ENCODE results near the gene CD274. TPM values are rescaled to one million over a fixed set of nuclear protein-coding genes. Genes with fewer than 3 reads are reported as not detected.

The CD274 gene
- total RNA-seq, 1 experiment from 2014 or later: not detected

DNA sequence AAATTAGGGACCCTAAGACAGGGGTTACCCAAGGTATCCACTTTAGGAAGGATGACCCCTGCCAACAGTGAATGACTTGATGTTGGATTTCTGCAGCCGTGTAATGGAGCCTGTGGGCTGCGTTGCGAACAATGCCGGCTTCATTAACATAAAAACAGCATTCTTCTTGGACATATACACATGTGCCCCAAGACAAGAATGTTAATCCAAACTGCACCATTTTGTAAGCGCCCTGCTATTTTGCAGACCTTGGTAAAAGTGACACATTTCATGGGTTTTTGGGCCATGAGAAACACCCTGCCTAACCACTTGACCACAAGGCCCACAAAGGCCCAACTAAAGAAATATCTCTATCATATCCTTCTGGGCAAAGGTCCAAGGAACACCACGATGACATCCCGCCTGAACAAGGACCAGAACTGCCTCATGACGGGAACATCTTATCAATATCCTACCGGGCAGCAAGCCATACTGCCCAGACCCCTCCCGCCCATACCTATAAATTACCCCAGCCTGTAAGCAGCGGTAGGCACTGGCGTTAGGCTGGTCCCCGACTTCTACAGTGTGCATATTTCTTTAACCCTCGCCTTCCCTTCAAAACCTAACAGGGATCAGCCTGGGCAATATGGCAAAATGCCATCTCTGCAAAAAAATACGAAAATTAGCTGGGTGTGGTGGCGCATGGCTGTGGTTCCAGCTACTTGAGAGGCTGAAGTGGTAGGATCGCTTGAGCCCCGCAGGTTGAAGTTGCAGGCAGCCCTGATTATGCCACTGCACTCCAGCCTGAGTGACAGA is 50.3 kb downstream of the CD274 start:
- TF ChIP-seq, protein P1, sequence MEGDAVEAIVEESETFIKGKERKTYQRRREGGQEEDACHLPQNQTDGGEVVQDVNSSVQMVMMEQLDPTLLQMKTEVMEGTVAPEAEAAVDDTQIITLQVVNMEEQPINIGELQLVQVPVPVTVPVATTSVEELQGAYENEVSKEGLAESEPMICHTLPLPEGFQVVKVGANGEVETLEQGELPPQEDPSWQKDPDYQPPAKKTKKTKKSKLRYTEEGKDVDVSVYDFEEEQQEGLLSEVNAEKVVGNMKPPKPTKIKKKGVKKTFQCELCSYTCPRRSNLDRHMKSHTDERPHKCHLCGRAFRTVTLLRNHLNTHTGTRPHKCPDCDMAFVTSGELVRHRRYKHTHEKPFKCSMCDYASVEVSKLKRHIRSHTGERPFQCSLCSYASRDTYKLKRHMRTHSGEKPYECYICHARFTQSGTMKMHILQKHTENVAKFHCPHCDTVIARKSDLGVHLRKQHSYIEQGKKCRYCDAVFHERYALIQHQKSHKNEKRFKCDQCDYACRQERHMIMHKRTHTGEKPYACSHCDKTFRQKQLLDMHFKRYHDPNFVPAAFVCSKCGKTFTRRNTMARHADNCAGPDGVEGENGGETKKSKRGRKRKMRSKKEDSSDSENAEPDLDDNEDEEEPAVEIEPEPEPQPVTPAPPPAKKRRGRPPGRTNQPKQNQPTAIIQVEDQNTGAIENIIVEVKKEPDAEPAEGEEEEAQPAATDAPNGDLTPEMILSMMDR (conservative IDR thresholded peaks at IDR 0.05): no peak
- Mint-ChIP-seq H3K27me3 (ENCODE audit: low read depth) (no peaks in the 10 kb centered on the region), H3K27ac (no peak overlapping the region), H3K4me1 (peaks cover 0 to 2% of the 10 kb centered on the region in 2 experiments; a peak in 1 of 4 replicates), H3K36me3 (ENCODE audit: insufficient read depth in 1 of 3, low read depth in 3 of 3) (no peaks in the 10 kb centered on the region), H3K9me3 (peaks cover 0 to 3% of the 10 kb centered on the region in 2 experiments; a peak in 1 of 5 replicates), H3K4me3 (no peak overlapping the region)
- no peaks in the 10 kb centered on the region; the same call in 1 of the 2 replicates for H3K79me2 ChIP-seq (ENCODE audit: insufficient read depth, low read length)
- H2BK12ac ChIP-seq (ENCODE audit: insufficient read length, low read depth, low read length): no peak overlapping the region
- no peaks in the 10 kb centered on the region for H3K27me3 ChIP-seq (ENCODE audit: insufficient read depth, low read length)
- H2AK5ac ChIP-seq (ENCODE audit: insufficient read length, low read length): no peak overlapping the region
- H2AFZ ChIP-seq (ENCODE audit: low read length): no peak overlapping the region
- no peak overlapping the region for H4K8ac ChIP-seq (replicated peaks; ENCODE audit: insufficient read length, low read depth, low read length)
- H3K4me2 ChIP-seq (ENCODE audit: insufficient read depth, insufficient read length, low read length): no peak overlapping the region
- no peak overlapping the region for H3K18ac ChIP-seq (ENCODE audit: insufficient read length, low read depth, low read length)
- H3K4me1 ChIP-seq (ENCODE audit: insufficient read depth, low read length): no peaks in the 10 kb centered on the region
- H3K9me3 ChIP-seq (ENCODE audit: control insufficient read depth, low read depth, low read length): no peaks in the 10 kb centered on the region
- H2BK120ac ChIP-seq (ENCODE audit: low read depth, low read length, poor library complexity, severe bottlenecking): no peak overlapping the region
- H4K91ac ChIP-seq (ENCODE audit: insufficient read length, low read depth, low read length): no peak overlapping the region
- no CpG with 5 or more reads among the region's 18 CpGs for WGBS (ENCODE audit: extremely low coverage, insufficient read length, low lambda C conversion rate)
- no peaks in the 10 kb centered on the region for H4K20me1 ChIP-seq (ENCODE audit: control insufficient read depth, insufficient read depth, insufficient read length)
- no peak overlapping the region for H3K56ac ChIP-seq (ENCODE audit: insufficient read length, low read depth, low read length)
- no peak overlapping the region for H2BK15ac ChIP-seq (ENCODE audit: low read depth, low read length)
- no peak overlapping the region for H3T11ph ChIP-seq (ENCODE audit: low read length)
- H3K9ac ChIP-seq (ENCODE audit: extremely low read depth, insufficient read length, low read length): no peak overlapping the region
- H3K4ac ChIP-seq (ENCODE audit: low read depth, low read length): no peak overlapping the region
- H4K5ac ChIP-seq (ENCODE audit: insufficient read length, low read depth, low read length): no peak overlapping the region
- no peak overlapping the region for H2BK5ac ChIP-seq (ENCODE audit: insufficient read length, low read length)
- no peaks in the 10 kb centered on the region for H3K79me1 ChIP-seq (ENCODE audit: insufficient read depth, low read depth, low read length, poor library complexity, severe bottlenecking)
- no peak overlapping the region for H3K27ac ChIP-seq (ENCODE audit: insufficient read length, low read depth, low read length)
- no peak overlapping the region for H3K23ac ChIP-seq (ENCODE audit: insufficient read length, low read depth, low read length)
- no peak overlapping the region for H3K14ac ChIP-seq (ENCODE audit: insufficient read depth, low read length)
- no peaks in the 10 kb centered on the region for H3K23me2 ChIP-seq (ENCODE audit: insufficient read length, low read depth, low read length, poor library complexity, severe bottlenecking)
- no peak for DNase-seq
- no peak overlapping the region for H2BK20ac ChIP-seq (ENCODE audit: low read depth, low read length, poor library complexity, severe bottlenecking)

Measured in H9 (cell line).